Activated gamma-delta T cell treated with Interleukin-2 at 50 U/mL for 16 hours (primary cell): Measurements from ENCODE around the gene AP3D1.

Source experiments
- DNase-seq: peaks from one replicate; pipeline ENCODE4 v3.0.0-alpha.2; 2020

AP3D1 gene

DNA sequence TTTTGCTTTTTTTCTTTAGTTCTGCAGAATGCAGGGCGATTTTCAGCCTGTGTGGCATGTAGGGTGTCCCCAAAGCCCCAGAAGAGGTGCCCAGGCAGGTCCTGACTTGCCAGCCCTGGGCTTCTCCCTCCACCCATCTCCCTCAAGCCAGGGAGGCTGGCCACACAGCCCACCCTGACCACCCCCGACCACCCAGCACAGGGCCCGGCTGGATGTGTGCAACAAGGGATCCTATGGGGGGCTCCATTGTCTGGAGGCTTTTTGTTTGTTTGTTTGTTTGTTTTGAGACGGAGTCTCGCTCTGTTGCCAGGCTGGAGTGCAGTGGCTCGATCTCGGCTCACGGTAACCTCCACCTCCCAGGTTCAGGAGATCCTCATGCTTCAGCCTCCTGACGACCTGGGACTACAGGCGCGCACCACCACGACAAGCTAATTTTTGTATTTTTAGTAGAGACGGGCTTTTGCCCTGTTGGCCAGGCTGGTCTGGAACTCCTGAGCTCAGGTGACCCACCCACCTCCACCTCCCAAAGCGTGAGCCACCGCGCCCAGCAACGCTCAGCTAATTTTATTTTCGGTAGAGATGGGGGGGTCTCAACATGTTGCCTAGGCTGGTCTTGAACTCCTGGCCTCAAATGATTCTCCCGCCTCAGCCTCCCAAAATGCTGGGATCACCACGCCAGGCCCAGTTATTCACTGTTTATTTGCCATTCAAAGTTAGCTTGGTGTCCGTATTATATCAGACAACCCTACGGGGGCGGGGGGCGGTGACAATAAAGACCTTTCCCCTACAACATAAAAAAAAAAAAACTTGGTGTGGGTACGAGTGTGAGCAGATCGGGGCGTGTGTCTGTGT lies 92.6 kb downstream of the AP3D1 start:
- DNase-seq = no peak

DNA sequence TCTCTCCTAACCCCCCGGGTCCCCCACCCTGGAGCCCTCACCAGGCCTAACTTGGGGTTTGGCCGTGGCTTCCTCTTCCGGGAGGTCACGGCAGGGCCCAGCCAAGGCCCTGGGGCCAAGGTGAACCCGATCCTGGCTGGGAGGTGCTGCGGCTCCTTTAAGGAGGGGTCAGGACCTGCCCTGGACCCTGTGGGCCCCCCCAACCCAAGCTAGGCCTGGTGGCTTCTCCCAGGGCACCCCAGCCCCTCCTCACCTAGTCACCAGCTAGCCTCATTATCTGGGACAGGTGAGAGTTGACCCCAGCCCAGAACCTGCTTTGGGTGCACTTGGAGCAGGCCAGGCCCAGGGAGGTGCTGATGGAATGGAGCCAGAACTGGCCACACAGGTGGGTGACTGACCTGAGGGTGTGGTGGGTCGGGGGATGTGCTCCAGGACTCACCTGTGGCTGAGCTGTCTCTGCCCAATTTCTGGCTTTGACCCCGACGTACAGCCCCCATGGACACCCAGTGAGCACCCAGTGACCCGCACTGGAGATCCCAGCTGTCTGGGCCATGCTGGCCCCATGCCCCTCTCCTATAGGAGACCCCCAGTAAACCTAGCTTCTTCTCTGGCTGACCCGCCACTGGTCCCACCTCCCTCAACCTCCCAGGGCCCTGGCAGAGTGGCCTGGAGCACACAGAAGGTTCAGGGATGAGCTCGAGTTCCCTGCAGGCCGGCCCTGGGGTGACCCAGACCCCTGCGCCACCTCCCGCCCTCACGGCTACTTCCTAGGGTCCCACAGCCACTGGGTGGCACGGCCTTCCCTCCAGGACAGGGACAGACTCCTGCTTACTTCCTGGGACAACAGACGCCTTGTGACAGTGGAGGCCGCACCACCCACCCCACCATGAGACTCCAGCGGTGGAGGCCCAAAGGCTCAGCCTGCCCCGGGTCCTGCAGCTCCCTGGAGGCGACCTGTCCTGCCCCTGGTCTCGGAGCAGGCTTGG lies 93.6 kb downstream of the AP3D1 start:
- DNase-seq = no peak

DNA sequence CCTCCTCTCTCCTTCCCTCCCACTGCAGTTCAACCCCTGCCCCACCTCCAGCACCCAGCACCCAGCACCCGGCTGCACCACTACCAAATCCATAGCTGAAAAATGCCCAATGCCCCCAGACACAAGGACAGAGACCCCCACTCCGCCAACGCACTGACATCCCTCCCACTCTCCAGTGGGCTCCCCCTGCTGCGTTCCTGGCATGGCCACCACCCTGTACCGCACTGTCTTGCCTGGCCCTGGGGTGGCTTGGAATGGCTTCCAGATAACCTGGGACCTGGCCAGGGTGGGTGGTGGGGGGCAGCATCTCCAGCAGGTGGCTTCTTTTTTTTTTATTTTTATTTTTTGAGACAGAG lies 94.6 kb downstream of the AP3D1 start:
- DNase-seq = no peak

DNA sequence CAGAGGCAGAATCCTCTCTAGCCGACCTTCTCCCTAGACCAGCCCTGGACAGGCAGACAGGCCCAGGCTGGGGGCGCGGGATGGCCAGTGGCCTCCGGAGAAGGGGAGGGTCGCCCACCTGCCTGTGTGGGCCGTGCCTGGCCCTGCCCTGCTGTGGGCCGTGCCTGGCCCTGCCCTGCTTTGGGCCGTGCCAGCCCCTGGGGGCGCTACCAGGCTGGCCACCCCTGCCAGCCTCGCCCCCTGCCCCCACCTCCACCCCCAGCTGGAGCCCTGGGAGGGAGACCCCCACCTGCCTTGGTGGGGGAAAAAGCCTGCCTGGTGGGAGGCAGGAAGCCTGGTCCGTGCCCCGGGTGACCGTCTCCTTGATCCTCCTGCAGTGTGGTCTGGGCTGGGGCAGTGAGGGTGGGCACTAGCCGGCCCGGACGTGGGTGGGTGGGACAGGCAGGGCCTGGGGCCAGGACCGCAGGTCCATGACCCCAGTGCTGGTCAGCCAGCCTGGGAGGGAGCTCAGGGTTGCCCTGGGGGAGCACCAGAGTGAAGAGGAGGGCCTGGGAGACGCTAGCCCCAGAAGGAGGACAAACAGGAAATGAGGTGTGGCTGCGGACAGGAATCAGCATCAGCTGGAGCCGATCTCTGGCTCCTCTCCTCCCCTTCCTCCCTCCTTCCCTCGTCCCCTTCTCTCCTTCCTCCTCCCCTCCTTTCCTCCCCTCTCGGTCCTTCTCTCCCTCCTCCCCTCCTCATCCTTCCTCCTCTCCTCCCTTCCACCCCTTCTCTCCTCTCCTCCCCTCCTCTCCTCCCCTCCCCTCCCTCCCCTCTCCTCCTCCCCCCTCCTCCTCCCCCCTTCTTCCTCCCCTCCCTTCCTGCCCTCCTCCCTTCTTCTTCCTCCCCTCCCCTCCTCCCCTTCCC lies 95.2 kb downstream of the AP3D1 start:
- DNase-seq = no peak

DNA sequence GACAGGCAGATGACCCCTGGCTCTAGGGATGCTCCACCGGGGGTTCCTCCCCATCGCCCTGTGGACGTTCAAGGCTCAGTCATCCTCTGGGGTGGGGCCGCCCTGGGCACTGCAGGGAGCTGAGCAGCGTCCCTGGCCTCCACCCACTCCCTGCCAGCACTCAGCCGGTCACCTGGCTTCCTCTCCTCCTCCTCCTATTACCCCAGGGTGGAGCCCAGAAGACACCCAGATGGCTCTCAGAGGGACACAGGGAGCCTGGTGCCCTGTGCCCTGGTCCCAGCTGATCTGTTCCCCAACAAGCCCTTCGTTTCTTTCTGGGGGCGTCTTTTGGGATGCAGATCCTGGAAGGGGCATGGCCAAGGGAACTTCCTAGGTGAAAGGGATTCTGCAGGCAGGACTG lies 96.6 kb downstream of the AP3D1 start:
- no peak for DNase-seq

DNA sequence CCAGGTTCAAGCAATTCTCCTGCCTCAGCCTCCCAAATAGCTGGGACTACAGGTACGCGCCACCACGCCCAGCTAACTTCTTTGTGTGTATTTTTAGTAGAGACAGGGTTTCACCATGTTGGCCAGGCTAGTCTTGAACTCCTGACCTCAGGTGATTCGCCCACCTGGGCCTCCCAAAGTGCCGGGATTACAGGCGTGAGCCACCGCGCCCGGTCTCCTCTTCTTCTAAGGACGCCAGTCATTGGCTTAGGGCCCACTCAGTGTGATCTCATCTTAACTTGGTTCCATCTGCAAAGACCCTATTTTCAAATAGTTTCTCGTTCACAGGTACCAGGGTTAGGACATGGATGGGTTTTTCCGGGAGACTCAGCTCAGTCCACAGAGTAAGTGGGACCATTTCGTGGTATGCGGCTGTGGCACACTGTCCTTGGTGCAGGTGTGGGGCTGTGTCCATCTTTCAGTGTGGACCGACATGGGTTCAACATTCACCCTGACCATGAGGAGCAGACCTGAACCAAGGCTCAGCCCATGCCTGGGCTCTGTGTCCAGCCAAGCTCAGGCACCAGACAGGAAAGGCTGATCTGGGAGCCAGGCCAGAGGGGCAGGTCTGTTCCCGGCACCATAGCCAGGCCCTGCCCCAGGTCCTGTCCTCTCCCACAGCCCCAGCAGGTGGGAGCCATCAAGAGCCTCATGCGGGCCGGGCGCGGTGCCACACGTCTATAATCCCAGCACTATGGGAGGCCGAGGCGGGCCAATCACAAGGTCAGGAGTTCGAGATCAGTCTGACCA lies 97.6 kb downstream of the AP3D1 start:
- no peak for DNase-seq

DNA sequence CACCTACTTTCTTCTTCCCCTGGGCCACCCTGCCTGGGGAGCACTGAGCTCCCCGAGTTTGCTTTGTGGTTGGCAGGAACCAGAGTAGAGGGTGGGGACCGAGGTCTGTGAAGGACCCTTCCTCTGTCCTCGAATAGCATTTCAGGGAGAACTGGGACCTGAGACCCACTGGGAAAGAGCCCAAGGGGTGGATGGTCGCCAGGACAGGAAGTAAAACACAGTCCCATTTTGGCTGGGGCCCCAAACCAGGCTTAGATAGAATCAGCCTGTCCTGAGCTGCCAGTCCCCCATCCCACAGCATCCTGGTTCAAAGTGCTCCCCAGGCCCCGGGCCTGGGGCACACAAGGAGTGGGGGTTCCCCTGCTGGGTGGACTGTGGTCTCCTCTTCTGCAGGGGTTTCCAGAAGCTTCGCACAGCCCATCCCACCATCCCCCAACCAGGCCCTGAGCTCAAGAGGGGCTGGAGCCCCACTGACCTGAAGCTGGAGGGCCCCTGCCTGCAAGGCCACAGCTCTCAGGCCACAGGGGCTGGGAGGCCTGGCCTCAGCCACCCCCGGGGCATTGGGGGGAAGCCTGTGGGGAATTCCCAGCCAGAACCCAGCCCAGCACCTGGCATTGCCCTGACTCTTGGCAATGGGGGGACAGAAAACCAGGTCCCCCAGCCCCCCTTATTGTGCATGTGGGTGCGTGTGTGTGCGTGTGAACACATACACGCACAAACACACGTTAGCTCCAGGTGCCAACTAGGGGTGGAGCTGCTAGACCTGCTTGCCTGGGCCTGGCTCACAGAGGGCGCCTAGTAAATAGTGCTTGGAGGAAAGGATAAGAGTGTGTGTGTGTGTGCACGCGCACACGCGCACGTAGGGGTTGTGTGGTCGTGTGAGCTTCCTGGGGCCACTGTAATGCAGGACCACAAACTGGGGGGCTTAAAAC lies 99.3 kb downstream of the AP3D1 start:
- peak; percentile 51 for DNase-seq

DNA sequence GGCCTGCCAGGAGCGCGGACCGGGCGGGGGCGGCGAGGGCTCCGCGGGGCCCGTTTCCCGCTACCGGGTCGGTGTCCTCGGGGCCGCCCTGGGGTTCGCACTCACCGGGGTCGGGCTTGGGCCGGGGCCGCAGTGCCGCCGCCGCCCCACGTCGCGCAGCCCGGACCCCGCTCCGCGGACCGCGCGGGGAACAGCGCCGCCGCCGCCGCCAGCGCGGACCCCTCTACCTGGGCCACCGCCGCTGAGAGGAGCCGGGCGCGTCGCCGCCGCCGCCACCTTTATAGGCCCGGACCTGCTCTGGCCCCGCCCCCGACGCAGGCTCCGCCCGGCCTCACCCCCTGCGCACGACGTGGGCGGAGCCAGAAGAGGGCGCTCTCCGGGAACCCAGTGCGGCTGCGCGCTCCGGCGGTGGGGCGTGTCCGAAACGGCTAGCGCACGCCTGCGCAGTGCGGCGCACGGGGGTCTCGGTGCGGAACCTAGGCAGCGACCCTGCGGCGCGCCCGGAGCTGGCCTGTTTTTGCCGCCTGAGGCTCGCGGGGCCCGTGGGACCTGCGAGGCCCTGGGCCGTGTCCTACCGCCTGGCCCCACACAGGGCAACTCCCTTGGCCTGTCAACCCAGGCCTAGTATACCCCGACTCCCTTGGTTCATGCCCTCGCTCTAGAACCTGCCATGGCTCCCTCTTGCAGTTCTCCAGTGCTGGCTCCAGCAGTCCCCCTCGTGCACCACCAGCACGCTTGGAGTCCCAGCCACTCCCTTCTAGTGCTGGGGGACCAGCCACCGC lies 100.2 kb downstream of the AP3D1 start, which contains the start of gene MKNK2:
Gene MKNK2 (minus strand): TSS at position 254 of the 782 bp plus-strand sequence. CDS start 393 bp downstream, outside the sequence.
- DNase-seq = peak; percentile 96
